GM19240 (cell line): ENCODE data around the gene CTTNBP2NL.

ENCODE experiments used
- DNase-seq: peaks from one replicate; pipeline ENCODE4 v3.0.0; 2011; ENCODE audit warnings: low spot score; ENCODE audit not compliant: insufficient read length

Gene CTTNBP2NL, protein sequence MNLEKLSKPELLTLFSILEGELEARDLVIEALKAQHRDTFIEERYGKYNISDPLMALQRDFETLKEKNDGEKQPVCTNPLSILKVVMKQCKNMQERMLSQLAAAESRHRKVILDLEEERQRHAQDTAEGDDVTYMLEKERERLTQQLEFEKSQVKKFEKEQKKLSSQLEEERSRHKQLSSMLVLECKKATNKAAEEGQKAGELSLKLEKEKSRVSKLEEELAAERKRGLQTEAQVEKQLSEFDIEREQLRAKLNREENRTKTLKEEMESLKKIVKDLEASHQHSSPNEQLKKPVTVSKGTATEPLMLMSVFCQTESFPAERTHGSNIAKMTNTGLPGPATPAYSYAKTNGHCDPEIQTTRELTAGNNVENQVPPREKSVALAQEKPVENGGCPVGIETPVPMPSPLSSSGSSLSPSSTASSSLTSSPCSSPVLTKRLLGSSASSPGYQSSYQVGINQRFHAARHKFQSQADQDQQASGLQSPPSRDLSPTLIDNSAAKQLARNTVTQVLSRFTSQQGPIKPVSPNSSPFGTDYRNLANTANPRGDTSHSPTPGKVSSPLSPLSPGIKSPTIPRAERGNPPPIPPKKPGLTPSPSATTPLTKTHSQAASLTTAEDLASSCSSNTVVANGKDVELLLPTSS

DNA sequence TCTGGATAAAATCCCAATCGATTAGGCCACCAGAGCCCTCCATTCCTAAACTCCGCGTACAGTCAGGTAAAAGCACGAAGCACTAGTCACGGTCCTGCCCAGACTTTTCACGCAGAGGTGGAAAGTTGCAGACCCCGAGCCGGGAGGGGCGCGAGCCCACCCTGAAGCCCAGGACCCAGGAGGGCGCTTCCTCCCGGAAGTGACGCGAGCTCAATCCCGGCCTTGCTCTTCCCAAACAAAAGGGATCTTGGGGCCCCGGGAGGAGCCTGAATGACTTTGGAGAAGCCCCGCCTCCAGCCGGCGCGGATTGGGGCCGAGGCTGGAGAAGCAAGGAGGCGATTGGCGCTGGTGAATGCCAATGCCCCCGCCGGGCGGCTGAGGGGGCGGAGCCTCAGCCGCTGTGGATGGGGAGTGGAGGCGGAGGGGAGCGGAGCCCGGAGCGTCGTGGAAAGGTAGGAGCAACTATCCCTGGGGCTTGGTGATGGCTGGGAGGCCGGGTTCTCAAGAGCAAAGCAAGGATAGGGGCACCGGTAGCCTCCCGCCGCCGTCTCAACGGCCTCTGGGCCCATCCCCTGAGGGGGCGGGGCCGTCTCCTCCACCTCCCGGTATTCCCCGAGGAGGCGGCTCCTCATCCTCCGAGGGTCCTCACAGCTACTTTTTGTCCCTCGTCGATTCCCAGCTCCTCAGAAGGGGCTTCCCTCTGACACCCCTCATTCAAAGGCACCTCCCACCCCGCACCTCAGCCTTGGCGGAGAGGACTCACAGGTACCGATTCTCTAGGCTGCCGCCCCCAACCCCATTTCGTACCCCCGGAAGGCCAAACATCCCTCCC, at the start of gene CTTNBP2NL:
TSS of gene CTTNBP2NL (plus strand) at position 394 of the 832 bp plus-strand sequence. CDS start 19,952 bp downstream, outside the sequence.
- peak; percentile 60 for DNase-seq

DNA sequence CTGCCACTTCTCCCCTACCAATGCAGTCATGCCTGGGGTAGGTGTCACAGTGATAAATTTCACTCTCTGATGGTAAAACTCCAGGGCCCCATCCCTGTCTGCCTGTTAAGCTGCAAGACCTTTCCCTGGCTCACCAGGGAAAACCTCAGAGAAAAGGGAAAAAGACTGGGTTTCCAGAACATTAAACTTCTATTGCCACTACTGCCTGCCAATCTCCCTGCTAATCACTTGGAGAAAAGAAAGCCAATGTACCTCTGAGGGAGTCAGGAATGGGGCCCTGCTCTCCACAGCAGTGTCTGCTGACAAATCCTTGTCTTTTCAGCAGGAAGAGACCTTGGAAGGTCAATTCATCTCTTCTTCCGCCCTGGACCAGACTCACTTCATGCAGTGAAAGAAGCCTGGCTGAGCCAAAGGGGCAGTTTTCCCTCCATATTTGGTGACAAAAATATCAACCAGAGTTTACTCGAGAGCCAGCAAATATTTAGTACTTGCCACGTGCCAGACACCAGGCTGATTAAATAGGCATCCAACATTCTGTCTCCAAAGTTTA, 49.1 kb upstream of the CTTNBP2NL start:
- DNase-seq, result no peak

DNA sequence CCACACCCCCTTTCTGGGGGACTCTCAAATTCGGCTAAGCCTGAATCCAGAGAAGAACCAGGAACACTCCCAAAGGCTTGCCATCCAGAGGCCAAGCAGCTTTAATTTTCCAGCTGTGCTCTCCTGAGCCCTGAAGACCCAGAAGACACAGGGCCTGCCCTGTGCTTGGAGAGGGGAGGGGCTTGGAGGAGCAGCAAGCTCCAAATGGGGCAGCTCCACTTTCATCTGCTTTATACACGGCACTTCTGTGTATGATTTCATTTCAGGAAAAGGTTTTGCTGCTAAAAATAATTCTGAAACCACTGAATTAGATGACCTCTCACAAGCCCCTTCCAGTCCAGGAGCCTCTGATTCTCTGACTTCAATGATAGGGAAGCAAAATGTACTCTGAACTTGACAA, 39.2 kb upstream of the CTTNBP2NL start:
- no peak for DNase-seq

DNA sequence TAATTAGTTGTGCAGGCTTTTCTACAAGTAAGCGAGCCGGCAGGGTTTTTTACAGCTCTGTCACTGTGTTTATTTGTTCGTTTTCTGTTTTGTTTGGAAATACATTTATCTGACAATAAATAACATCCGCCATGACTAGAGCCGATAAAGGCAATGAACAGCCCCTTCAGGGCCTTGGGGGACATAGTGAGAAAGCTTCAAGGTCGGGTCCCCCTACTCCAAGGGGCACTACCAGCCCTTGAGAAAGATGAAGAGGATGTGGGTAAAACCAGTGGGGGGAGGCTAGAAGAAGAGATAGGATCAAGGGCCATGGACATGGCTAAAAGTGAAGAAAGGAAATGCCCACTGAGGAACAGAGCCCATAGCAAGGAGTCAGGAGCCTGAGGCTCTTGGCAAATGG, 38.5 kb upstream of the CTTNBP2NL start:
- no peak for DNase-seq

DNA sequence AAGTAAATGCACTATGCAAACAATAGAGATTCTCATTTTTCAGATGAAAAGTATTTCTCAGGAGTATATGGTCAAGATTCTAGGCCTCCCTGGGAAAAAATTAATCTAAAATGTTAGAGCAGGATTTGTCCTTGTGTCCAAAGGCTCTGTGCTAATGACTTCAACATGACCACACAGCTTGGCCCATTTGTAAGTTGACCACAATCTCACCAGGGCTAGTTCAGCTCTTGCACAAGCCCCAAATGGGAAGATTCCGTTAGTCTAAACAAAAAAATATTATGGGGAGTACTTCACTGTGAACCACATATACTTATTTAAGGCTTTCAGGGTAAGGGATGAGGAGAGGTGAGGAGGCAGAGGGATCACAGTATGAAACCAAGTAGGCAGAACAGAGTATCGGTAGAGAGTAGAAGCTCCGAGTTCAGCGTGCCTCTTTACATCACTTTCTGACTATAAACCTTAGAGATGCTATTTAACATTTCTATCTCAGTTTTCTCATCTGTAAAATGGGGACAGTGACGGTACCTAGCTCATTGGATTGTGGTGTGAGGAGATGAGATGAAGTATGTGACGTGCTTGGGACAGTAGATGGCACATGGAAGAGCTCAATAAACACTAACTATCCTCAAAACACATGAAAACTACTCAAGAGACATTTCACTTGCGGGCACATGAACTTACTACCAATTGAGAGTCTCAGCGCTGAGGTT, 37.8 kb upstream of the CTTNBP2NL start:
- DNase-seq, result no peak

DNA sequence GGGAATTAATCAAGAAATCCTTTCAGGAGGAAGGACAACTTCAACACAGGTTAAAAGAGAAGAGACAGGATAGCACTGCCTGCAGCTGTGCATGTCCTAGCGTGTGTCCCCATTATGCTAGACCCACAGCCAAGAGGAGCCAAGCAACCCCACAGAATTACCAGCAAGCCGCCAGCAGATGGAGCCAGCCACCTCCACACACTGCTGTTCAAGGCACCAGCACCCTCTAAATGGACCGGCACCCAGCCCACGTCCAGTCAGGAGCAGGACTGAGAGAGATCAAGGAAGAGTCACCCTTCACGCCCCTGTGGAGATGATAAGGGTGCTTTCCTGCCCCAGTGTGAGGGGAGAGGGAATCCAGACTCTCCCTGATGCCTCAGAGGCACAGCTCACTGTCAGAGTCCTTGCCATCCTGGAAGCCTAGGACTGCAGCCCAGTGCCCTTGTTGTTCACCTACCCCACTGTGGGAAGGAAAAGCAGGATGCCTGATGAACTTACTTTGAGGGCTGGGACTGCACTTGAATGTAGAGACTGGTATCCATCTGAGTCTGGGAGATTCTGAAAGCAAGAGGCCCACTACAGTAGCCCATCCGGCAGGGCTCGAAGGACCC, 37.1 kb upstream of the CTTNBP2NL start:
- DNase-seq, result peak; percentile 27

DNA sequence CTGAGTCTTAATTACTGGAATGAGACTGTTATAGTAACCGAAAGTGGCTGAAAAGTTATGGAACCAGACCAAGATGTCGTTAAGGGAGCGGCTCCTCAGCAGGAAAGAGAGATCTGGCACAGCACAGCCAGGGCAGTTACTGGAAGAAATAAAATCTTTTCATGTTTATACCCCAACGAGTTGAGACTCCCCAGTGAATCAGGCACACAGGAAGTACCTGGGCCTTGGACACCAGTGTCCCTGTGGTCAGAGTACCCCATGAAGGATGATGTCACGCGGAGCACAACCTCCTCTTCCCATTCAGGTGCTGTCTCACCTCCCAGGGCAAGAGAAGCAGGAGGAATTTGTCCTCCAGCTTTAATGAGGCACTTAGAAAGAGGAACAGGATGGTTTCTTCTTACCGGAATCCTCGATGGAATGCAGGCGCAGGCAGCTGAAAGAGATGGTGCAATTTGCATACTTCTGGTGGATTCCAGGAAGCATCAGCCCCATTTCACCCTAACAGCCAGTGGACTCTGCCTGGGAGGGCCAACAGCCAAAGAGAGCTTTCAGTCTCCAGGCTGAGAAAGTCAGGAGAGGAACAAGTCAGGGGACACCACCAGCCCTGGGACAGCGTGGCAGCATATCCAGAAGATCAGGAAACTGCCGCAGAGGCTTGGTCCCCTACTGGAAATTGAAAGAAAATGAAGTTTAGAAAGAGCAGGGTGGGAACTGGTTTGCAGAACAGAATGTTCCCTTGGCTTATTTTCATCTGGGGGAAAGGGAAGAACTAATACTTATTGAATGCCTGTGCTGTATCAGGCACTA, 35.9 kb upstream of the CTTNBP2NL start:
- DNase-seq, result no peak

DNA sequence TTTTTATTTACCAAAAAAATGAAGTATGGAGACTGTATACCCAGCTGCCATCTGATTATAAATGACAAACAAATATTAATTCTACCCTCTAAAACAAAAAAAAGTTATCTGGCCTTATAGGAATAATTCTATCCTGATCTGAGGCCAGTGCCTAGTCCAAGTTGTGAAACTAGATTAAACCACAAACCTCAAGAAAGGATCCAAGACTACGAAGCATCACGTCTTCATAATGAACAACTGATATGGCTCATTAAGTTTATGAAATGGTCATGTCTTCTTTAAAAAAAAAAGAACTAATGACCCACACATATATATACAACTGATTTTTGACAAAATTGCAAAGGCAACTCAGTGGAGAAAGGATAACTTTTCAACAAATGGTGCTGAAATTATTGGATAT, 32.4 kb upstream of the CTTNBP2NL start:
- DNase-seq, result no peak

DNA sequence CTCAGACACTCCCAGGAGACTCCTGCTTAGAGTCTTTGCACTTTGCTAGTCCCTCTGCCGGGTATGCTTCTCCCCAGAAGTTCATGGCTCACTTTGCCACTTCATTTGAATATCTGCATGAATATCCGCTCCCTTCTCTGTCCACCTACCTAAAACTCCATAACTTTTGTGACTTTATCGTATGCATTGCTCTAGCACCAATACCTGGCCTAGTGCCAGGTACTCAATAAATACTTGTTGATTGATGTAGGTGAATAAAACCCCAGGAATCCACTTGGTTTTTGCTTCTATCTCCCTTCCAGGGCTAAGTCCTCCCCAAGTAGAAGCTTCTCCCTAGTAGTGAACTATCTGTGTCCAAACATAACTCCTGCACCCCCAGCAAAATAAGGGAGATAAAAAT, 27.8 kb upstream of the CTTNBP2NL start:
- DNase-seq, result no peak

DNA sequence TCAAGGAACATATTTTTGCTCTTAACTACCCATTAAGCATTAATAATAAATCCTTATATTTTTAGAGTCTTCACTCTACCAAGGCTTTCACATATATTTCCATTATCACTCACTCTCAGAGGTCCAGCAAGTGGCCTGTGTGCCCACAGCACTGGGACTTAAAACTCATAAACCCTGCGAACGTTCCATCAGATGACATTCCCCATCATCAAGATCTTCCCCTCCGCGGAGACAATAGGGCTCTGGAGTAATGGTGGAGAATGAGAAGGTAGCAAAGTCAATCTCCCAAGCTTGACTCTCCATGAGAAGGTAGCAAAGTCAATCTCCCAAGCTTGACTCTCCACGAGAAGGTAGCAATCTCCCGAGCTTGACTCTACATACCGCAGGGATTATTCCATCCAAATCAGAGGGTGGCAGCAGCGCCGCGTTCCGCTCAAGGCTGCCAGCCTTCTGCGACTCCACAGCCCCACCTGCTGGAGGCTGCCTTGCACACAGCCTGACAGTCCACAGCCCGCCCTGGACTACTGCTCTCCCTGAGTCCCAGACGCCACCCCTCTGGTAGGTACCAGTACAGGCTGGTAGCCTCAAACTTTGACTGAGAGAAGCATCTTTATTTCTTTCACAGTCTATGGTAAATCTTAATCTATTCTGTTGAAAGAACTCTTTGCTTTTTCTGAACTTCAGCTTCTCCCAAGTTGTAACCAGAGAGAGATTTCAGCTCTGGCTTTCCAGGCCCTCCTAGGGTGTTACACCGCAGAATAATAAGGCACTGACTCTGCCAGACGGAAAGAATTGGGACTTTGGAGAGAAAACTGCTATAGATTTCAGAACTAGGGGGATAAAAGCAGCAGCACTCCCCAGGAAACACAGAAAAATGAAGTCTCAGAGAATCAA, 26.4 kb upstream of the CTTNBP2NL start:
- peak; percentile 71 for DNase-seq

DNA sequence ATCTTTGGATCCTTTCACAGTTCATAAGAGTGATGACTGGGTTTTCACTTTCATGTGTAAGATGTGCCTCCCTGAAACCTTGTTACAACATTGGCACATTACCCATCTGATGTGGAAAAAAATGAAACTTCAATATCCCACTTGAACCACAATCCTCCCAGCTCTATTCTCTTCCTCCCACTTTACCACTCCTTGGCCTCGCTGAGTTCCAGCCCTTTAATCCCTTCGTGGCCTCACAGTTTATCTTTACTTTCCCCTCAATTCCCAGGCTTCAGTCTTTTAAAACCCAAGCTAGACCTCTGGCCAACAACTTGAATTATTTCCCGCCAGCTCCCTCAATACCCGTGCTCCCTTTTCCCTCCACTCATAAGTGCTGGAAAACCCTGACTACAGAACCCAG, 25.0 kb upstream of the CTTNBP2NL start:
- no peak for DNase-seq

DNA sequence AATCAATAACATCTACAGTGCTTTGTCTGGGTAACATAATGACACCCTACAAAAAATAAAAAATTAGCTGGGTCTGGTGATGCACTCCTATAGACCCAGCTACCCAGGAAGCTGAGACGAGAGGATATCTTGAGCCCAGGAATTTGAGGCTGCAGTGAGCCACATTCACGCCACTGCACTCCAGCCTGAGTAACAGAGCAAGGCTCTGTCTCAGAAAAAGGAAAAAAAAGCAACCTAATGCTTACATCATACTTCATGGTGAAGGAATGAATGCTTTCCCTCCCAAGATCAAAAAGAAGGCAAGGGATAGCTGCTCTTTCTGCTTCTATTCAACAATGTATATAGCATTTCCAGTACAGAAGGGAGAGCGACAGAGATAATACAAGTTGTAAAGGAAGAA, 24.2 kb upstream of the CTTNBP2NL start:
- DNase-seq, result no peak

DNA sequence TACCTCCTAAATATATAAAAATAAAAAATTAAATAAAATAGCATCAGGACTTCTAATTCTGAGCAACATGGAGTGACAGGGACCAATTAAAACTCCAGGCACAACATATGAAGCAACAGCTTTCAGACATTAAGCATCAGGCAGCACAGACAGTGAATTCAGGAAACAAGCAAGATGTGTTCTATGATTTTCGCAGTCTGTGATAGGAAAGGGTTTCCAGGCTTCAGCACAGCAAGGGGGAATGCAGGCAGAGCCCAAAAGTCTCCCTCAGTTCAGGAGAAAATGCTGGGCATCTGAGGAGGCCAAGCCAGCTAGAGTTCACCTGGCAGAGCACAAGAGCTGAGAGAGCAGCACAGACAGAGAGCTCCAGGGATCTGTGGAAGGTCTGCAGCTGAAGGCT, 22.2 kb upstream of the CTTNBP2NL start:
- DNase-seq, result no peak

DNA sequence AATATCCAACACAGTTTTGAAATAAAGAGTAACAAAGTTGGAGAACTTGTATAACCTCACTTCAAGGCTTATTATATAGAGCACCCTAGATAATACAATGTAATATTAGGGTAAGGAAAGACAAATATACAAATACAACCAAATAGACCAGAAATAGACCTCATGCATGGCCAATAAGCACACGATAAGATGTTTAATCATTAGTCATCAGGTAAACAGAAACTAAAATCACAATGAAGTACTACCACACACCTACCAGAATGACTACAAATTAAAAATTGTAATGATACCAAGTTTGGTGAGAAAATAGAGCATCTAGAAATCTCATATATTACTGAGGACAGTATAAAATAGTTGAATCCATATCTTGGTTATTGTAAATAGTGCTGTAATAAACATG, 20.3 kb upstream of the CTTNBP2NL start:
- no peak for DNase-seq

DNA sequence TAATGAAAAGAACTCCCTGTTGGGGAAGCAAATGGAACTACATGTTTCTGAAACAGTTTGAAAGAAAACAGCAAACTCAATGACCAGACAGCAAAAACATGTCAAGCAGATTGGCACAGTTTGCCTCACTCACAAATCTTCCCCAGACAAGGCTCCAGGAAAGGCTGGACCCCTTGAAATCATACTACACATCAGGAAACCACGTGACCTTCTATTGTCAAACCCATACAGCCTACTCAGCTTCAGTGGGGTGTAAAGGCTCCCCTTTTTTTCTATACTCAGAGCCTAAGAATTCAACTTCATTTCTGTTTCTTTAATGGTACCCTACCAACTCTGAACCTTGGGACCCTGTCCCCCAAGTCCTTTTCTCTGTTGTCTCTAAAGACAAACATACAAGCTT, 15.7 kb upstream of the CTTNBP2NL start:
- no peak for DNase-seq

DNA sequence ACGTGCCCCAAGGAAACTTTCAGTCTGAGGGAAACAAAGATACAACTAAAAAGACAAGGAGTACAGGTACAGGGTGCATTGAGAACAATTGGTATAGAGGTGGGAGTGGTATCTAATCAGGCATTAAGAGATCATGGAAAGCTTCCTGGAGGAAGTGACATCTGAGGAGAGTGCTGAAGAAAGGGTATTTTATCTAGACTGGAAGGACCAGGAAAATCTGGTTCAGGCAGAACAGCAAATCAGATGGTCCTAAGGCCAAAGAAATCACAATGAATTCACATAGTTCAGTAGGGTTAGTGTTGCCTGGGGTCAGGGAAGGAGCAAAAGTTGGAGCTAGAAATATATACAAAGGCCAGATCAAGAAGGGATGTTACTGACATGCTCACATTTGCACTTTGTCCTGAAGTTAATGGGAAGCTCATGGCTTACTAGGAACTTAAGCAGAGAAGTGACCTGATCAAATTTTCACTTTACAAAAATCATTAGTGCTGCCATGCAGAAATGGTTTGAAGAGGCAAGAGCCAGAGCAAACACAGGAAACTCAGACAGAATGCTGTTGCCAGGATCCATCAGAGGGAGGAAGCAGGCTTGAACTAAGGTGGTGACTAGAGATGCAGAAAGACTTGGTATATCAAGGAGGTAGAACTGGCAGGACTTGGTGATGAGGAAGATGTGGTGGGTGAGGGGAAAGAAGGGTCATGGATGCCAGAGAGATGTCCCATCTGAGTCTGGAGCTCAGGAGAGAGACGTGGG, 14.5 kb upstream of the CTTNBP2NL start:
- DNase-seq, result no peak

DNA sequence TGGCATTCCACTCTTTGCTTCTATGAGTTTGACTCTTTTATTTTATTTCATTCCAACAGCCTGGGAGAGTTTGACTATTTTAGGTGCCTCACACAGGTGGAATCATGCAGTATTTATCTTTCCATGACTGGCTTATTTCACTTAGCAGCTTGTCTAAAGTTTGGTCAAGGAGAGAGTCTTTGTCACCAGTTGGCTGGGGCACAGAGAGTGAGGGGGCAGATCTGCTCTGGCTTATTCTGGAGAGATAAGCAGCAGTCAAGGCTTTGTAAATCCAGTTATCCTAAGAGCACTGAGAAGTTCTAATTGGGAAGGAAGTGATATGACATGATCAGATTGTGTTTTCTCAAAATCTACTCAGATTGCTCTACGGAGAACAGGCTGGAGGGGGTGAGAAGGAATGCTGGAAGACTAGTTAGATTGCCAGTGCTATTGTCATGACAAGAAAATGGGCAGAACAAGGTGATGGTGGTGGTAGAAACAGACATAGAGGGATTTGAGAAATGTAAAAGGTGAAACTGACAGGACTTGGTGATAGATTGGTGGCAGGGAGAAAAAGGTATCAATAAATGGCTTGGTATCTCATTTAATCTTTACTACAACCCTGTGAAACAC, 12.1 kb upstream of the CTTNBP2NL start:
- no peak for DNase-seq
